Lower leg skin (tissue), 3 donors: ENCODE results near the gene CHM.

ENCODE experiments used
- POLR2A ChIP-seq, 2 donors: fragments of 450-650 bp; IDR thresholded peaks; one replicate each; pipeline ENCODE4 v1.6.1; 2016 to 2017; ENCODE audit warnings: antibody characterized with exemption in 2 of 2, mild to moderate bottlenecking in 1 of 2, moderate library complexity in 1 of 2
- TF ChIP-seq, protein P1 (sequence below), 3 donors: fragments of 450-650 bp; IDR thresholded peaks; one replicate each; pipeline ENCODE4 v1.5.1; 2016; ENCODE audit warnings: antibody characterized with exemption in 3 of 3, mild to moderate bottlenecking in 3 of 3, moderate library complexity in 2 of 3

DNA sequence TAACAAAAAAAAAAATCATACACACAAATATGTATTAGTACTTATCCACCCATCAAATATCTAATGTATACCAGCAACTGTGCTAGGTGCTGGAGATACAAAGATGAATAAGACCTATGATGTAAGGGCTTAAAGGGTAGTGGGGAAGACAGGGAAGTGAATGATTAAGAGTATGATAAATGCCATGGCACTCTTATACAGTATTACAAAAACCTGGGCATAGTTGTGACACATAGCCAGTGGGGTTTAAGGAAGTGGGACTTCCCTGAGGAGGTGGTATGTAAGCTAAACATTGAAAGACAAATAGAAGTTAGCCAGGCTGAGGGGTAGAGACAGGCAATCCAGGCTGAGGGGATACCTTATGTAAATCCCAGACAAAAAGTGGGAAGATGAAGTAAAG lies 23.5 kb downstream of the CHM start:
- TF ChIP-seq POLR2A (IDR thresholded peaks at IDR 0.05) = no peak
- TF ChIP-seq, protein P1, sequence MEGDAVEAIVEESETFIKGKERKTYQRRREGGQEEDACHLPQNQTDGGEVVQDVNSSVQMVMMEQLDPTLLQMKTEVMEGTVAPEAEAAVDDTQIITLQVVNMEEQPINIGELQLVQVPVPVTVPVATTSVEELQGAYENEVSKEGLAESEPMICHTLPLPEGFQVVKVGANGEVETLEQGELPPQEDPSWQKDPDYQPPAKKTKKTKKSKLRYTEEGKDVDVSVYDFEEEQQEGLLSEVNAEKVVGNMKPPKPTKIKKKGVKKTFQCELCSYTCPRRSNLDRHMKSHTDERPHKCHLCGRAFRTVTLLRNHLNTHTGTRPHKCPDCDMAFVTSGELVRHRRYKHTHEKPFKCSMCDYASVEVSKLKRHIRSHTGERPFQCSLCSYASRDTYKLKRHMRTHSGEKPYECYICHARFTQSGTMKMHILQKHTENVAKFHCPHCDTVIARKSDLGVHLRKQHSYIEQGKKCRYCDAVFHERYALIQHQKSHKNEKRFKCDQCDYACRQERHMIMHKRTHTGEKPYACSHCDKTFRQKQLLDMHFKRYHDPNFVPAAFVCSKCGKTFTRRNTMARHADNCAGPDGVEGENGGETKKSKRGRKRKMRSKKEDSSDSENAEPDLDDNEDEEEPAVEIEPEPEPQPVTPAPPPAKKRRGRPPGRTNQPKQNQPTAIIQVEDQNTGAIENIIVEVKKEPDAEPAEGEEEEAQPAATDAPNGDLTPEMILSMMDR (IDR thresholded peaks at IDR 0.05) = no peak
